Fibroblast of pulmonary artery (primary cell): ENCODE results near the gene ATP5PO.
A peak's percentile ranks its signal among the peaks of the same experiment; 100 is the strongest.

ENCODE experiments used
- DNase-seq: peaks from one replicate; pipeline ENCODE4 v3.0.0-alpha.2; 2010; ENCODE audit warnings: low read depth
- H3K4me3 ChIP-seq: replicated peaks from 2 replicates; pipeline ENCODE4 v1.5.1; 2011; ENCODE audit warnings: low read depth, mild to moderate bottlenecking, control low read depth, low read length, moderate library complexity
- TF ChIP-seq, protein P1 (sequence below): IDR thresholded peaks from 2 replicates; pipeline ENCODE4 v1.5.1; 2011; ENCODE audit warnings: mild to moderate bottlenecking, control low read depth, low read length, inconsistent platforms; ENCODE audit errors: missing control alignments

ATP5PO gene

DNA sequence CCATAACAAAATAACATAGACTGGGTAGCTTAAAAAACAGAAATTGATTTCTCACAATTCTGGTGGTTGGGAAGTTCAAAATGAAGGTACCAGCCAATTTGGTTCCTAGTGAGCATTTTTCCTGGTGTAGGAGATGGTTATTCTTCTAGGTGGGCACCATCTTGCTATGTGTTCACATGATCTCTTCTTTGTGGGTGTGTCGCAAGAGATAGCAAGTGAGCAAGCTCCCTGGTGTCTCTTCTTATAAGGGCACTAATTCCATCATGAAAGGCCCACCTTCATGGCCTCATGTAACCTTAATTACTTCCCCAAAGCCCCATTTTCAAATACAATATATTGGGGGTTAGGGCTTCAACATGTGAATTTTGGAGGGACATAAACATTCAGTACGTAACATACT is 38.8 kb upstream of the ATP5PO start:
- DNase-seq: no peak
- H3K4me3 ChIP-seq: no peak overlapping the region
- TF ChIP-seq, protein P1, sequence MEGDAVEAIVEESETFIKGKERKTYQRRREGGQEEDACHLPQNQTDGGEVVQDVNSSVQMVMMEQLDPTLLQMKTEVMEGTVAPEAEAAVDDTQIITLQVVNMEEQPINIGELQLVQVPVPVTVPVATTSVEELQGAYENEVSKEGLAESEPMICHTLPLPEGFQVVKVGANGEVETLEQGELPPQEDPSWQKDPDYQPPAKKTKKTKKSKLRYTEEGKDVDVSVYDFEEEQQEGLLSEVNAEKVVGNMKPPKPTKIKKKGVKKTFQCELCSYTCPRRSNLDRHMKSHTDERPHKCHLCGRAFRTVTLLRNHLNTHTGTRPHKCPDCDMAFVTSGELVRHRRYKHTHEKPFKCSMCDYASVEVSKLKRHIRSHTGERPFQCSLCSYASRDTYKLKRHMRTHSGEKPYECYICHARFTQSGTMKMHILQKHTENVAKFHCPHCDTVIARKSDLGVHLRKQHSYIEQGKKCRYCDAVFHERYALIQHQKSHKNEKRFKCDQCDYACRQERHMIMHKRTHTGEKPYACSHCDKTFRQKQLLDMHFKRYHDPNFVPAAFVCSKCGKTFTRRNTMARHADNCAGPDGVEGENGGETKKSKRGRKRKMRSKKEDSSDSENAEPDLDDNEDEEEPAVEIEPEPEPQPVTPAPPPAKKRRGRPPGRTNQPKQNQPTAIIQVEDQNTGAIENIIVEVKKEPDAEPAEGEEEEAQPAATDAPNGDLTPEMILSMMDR: no peak

DNA sequence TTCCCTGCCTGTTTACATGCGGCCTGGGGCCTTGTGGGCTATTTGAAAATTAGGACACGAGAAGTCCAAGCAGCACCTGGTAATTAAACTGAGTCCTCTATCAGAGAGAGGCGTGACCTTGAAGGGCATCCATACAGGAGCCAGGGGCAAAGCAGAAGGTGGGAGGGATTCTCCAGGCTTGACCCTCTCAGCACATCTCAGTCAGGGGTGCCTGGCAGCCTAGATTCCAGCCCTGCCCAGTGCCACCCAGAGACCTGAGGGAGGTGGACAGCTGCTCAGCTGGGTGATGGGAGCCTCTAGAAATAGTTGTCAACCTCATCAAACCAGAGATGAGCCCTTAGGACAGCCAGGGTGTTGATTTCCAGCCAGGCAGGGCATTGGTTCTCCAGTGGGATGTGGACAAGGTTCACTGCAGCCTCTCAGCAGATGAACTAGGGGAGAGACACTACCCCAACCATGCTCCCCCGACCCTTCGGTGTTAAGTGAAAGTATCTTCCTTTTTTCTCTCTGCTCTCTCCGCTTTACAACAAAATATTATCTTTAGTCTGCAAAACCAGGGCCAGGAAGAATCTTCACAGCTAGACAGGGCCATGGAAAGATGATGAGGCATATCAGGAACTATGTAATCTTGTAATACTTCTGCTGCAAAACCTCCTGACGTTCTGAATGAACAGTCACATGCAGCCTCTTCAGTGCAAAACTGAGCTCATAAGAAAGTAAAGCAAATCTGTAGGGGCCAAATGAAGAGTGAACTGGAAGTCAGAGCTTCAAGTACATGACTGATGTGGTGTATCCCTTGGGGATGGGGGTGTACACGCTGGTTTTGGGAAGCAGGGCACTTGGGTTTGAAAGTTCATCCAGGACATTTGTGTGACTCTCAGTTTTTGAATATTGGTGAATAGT is 35.9 kb upstream of the ATP5PO start:
- DNase-seq: peak; percentile 39
- no peak overlapping the region for H3K4me3 ChIP-seq
- TF ChIP-seq, protein P1: no peak

DNA sequence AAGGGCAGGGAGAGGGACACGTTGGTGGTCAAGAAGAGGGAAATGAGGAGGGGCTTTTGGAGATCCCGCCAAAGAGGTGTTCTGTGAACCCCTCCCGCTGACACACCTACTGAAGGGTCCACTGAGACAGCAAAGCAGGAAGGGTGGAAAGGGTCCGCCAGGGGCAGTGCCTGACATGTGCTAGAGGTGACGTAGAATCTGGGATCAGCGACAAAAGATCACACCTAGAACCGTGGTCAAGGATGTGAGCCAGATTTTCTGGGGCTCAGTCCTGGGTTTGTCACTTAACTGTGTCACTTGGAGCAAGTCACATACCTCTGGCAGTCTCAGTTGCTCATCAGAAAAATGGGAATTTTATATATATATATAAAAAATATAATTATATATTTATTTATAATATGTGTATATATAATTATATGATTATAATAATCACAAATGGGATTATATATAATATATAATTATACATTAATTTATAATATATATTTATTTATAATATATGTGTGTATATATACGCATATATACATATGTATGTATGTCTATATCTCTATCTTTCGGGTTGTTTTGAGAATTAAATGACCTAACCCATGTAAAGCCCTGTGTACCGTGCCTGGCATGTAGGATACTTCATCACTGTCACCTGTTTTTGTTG is 35.0 kb upstream of the ATP5PO start:
- DNase-seq: no peak
- TF ChIP-seq, protein P1: no peak
- no peak overlapping the region for H3K4me3 ChIP-seq

DNA sequence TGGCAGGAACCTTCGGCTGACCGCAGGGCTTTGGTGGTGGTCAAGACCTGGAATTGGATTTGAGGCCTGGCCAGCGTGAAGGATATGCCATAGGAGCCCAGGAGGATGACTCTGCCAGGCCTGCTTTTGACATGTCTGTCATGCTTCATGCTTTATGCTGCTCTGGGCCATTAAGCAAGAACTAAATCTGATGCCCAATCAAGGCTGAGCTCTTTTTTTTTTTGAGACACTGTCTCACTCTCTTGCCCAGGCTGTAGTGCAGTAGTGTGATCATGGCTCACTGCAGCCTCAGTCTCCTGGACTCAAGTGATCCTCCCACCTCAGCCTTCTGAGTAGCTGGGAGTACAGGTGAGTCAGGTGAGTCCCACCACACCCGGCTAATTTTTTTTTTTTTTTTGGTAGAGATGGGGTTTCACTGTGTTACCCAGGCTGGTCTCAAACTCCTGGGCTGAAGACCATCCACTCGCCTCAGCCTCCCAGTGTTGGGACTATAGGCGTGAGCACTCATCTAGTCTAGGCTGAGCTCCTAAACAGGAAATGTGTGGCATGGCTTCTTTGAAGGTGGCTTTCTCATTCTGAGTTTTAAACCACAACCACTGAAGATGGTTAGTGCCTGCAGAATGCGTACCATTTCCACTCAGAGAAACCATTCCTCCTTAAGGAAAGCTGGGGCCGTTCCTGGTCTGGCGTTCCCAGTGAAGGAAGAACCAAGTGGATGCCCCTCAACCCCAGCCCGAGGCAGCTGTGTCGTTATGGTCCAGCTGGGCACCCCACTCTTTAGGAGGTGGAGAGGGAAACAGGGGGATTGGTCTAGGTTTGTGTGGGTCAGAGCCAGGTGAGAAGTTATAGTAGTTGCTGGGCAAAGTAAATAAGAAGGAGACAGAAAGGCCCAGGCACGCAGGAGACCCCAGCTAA is 34.2 kb upstream of the ATP5PO start:
- H3K4me3 ChIP-seq: no peak overlapping the region
- DNase-seq: no peak
- TF ChIP-seq, protein P1: no peak

DNA sequence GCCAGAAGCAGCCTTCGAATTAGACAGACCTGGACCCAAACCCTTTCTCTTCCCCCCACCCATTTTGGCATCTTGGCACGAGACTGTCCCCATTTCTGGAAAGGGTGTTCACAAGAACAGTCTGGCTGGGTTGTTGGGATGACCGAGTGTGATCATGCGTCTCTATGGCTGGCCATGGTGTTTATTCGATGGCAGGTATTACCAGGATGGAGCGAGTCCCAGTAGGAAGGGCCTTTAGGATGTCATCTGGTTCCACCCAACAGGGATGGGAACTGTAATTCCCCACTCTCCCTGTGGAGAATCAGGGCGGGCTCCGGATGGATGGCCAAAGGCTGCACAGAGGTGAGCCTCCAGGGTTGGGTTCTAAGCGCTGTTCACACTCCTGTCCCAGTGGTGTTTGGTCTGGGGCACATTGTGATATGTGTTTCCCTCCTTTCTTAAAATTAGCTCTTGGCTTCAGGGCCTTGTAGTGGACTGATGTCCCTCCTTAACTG is 33.4 kb upstream of the ATP5PO start:
- DNase-seq: no peak
- TF ChIP-seq, protein P1: no peak
- H3K4me3 ChIP-seq: no peak overlapping the region

DNA sequence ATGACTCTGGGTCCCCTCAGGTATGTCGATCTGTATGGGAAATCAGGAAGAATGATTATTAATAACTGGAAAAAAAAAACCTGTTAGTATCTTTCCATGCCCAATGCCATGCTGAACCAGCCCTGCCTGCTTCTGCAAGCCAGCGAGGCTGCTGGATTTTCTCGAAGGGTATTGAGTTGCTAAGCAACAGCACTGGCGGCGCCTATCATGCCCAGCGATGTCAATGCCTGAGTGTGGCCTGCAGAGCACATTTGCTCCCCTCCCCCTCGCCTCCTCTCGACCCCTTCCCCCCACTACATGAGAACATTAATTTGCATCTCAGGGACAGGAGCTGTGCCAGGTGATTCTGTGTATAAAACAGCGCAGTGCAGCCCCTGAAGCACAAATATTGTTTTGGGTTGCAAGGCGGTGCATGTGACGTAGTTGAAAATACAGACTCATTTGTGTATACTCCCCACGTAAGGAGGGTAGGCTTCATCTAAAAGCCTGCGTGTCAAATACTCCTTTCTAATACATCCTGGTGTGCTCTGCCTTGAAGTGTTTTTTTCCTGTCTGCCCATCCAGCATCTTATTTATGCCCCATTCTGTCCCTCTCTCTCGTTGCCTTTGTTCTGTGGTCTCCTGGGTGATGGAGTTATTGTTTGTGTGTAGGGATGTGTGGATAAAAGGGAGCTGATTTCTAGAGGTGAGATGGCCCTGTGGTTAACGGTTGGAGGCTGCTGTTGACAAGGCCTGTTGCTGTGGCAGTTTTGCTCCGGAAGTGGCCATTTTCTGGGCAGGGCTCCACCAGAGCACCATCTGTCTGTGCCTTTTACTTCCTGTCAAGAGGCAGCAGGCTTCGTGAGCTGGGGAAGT is 32.7 kb upstream of the ATP5PO start:
- peak; percentile 18 for DNase-seq
- H3K4me3 ChIP-seq: peak overlapping the region; percentile 23

More for the DNA sequence above, 32.7 kb upstream of the ATP5PO start:
- TF ChIP-seq, protein P1: no peak
